Osteoblast (primary cell): ENCODE data around the gene SCRN3. TPM values are rescaled to one million over a fixed set of nuclear protein-coding genes. Genes with fewer than 3 reads are reported as not detected.
"Not testable (repeated sequence)": the region's sequence is repeated elsewhere in the genome, so short reads cannot be mapped to it uniquely, and the experiment has no call there.

Experiments used
- DNase-seq: peaks from one replicate; pipeline ENCODE4 v3.0.0; 2011; ENCODE audit warnings: low spot score, mixed read lengths; ENCODE audit not compliant: insufficient read length; ENCODE audit errors: missing footprints
- H2AFZ ChIP-seq: 2 replicates; pipeline ENCODE4 v1.6.0; 2011; ENCODE audit warnings: mild to moderate bottlenecking, low read length
- H3K27ac ChIP-seq: 2 replicates; pipeline ENCODE4 v1.5.1; 2011; ENCODE audit warnings: mild to moderate bottlenecking, low read depth, low read length, moderate library complexity
- H3K27me3 ChIP-seq: 2 replicates; pipeline ENCODE4 v1.6.0; 2012; ENCODE audit warnings: mild to moderate bottlenecking, control low read depth, inconsistent platforms, low read length, moderate library complexity; ENCODE audit not compliant: insufficient read depth
- H3K36me3 ChIP-seq: 2 replicates; pipeline ENCODE4 v1.5.1; 2011; ENCODE audit warnings: mild to moderate bottlenecking, low read length, control low read depth, moderate library complexity; ENCODE audit not compliant: insufficient read depth
- H3K4me1 ChIP-seq: 2 replicates; pipeline ENCODE4 v1.5.1; 2011; ENCODE audit warnings: mild to moderate bottlenecking, low read length, control low read depth, moderate library complexity; ENCODE audit not compliant: insufficient read depth
- H3K4me2 ChIP-seq: 2 replicates; pipeline ENCODE4 v1.6.0; 2011; ENCODE audit warnings: mild to moderate bottlenecking, low read length; ENCODE audit not compliant: insufficient read depth
- H3K4me3 ChIP-seq: fragments of 200-600 bp; sonication (generic); 3 replicates; pipeline ENCODE4 v1.5.1; 2012; ENCODE audit warnings: mild to moderate bottlenecking, low read length, inconsistent platforms; ENCODE audit not compliant: insufficient read depth
- H3K79me2 ChIP-seq: 2 replicates; pipeline ENCODE4 v1.6.0; 2012; ENCODE audit warnings: mild to moderate bottlenecking, low read length, control low read depth, inconsistent platforms; ENCODE audit not compliant: insufficient read depth
- H3K9me3 ChIP-seq: 2 replicates; pipeline ENCODE4 v1.5.1; 2011; ENCODE audit warnings: low read depth, low read length, control low read depth
- H4K20me1 ChIP-seq: 2 replicates; pipeline ENCODE4 v1.6.0; 2012; ENCODE audit warnings: mild to moderate bottlenecking, low read length, control low read depth; ENCODE audit not compliant: insufficient read depth
- CTCF ChIP-seq: IDR thresholded peaks from 2 replicates; pipeline ENCODE4 v1.5.1; 2011; ENCODE audit warnings: mild to moderate bottlenecking, low read depth, low read length, moderate library complexity; ENCODE audit errors: extremely low read depth
- total RNA-seq: library from RNA; depleted of rRNA; stranded (reverse); fragments of >200 nt; gene quantifications from 2 replicates; pipeline ENCODE4 v1.2.3, GENCODE V29; 2012

The SCRN3 gene
- total RNA-seq, 1 donor: 29.7 TPM

- H3K36me3 ChIP-seq: peaks cover 37% of the 10 kb centered on the region
- H3K27ac ChIP-seq: no peak overlapping the region
- H3K4me3 ChIP-seq: no peak overlapping the region
- H3K4me2 ChIP-seq: no peak overlapping the region
- no peak for DNase-seq
- peaks cover 31% of the 10 kb centered on the region for H3K79me2 ChIP-seq
- no peak overlapping the region for H2AFZ ChIP-seq
- no peak for TF ChIP-seq CTCF
- H3K4me1 ChIP-seq: no peaks in the 10 kb centered on the region
- H3K9me3 ChIP-seq: no peaks in the 10 kb centered on the region
- peaks cover 7% of the 10 kb centered on the region for H4K20me1 ChIP-seq
- no peaks in the 10 kb centered on the region for H3K27me3 ChIP-seq
Measured at GRCh38 chr2:174385201-174385600, 10.3 kb upstream of the SCRN3 start.

- not testable (repeated sequence) for H4K20me1 ChIP-seq, H3K4me2 ChIP-seq, H3K9me3 ChIP-seq, DNase-seq, H3K4me3 ChIP-seq, H2AFZ ChIP-seq, H3K4me1 ChIP-seq, H3K27me3 ChIP-seq, H3K27ac ChIP-seq
- Histone ChIP-seq H3K79me2 (peaks cover 59% of the 10 kb centered on the region), H3K36me3 (peaks cover 28% of the 10 kb centered on the region)
Measured at GRCh38 chr2:174388706-174389105, 6.8 kb upstream of the SCRN3 start.

GRCh38 chr2:174389542-174389941, 6.0 kb upstream of the SCRN3 start:
- Histone ChIP-seq H2AFZ (no peak overlapping the region), H3K79me2 (peaks cover 62% of the 10 kb centered on the region), H3K9me3 (no peaks in the 10 kb centered on the region)

GRCh38 chr2:174390303-174390702, 5.2 kb upstream of the SCRN3 start:
- H3K4me3 ChIP-seq, H3K9me3 ChIP-seq, H3K4me2 ChIP-seq, H3K27me3 ChIP-seq, H3K27ac ChIP-seq, DNase-seq, H4K20me1 ChIP-seq, H2AFZ ChIP-seq: not testable (repeated sequence)
- peaks cover 67% of the 10 kb centered on the region for H3K79me2 ChIP-seq
- H3K4me1 ChIP-seq: peaks cover 11% of the 10 kb centered on the region
- H3K36me3 ChIP-seq: peaks cover 28% of the 10 kb centered on the region

More at GRCh38 chr2:174389542-174389941, 6.0 kb upstream of the SCRN3 start:
- DNase-seq: no peak
- Histone ChIP-seq H3K4me3 (no peak overlapping the region), H4K20me1 (peaks cover 5% of the 10 kb centered on the region), H3K27me3 (no peaks in the 10 kb centered on the region), H3K4me2 (no peak overlapping the region), H3K4me1 (peaks cover 8% of the 10 kb centered on the region), H3K27ac (no peak overlapping the region), H3K36me3 (peaks cover 28% of the 10 kb centered on the region)
- TF ChIP-seq CTCF: no peak

- Histone ChIP-seq H3K9me3 (no peaks in the 10 kb centered on the region), H3K79me2 (peaks cover 72% of the 10 kb centered on the region)
- no peak for DNase-seq
Measured at GRCh38 chr2:174392706-174393105, 2.8 kb upstream of the SCRN3 start.

More at GRCh38 chr2:174392706-174393105, 2.8 kb upstream of the SCRN3 start:
- peaks cover 10% of the 10 kb centered on the region for H3K36me3 ChIP-seq
- TF ChIP-seq CTCF: no peak
- no peak overlapping the region for H3K4me2 ChIP-seq
- H3K27ac ChIP-seq: no peak overlapping the region
- H3K4me1 ChIP-seq: peaks cover 16% of the 10 kb centered on the region
- no peak overlapping the region for H2AFZ ChIP-seq
- H4K20me1 ChIP-seq: peaks cover 5% of the 10 kb centered on the region
- no peaks in the 10 kb centered on the region for H3K27me3 ChIP-seq
- no peak overlapping the region for H3K4me3 ChIP-seq
